GM12875 (cell line): ENCODE results near the gene TBCE.

Experiments
- H3K4me3 ChIP-seq: one replicate; pipeline ENCODE4 v1.5.1; 2011; ENCODE audit warnings: low read depth, low read length, control low read depth
- CTCF ChIP-seq: IDR thresholded peaks from 2 replicates; pipeline ENCODE4 v1.5.1; 2011; ENCODE audit warnings: low read depth, mild to moderate bottlenecking, control low read depth, inconsistent platforms, low read length, moderate library complexity, borderline replicate concordance; ENCODE audit not compliant: insufficient read depth

The TBCE gene

DNA sequence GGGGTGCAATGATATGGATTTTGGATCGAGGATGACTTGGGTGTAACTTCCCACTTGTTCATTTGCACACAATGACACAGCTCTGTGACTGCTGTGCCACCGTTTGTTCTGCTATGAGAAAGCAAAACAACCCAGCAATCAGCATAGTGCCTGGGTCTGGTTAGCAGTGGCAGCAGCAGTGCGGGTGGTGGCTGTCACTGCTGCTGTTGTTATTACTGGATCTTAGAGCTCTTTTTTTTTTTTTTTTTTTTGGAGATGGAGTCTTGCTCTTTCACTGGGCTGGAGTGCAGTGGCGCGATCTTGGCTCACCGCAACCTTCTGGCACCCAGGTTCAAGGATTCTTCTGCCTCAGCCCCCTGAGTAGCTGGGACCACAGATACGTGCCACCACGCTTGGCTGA, 56.9 kb downstream of the TBCE start:
- H3K4me3 ChIP-seq = no peak overlapping the region
- no peak for TF ChIP-seq CTCF

DNA sequence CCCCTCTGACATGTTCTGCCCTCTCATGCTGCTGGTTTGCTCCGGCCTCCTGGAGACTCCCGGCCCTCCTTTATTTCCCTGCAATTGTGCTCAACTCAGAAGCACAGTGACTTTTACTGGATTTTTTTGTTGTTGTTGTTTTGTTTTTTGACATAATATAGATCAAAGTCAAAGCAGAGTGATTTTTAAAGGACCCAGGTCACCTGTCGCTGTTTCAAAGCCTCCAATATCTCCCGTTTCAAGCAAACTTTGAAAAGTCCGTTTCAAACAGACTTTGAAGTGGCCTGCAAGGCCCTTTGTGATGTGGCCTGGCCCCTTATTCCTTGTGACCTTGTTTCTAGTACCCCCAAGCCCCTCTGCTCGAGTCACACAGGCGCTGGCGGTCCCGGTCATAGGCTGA, 58.1 kb downstream of the TBCE start:
- no peak for TF ChIP-seq CTCF
- no peak overlapping the region for H3K4me3 ChIP-seq

- no peak overlapping the region for H3K4me3 ChIP-seq
- TF ChIP-seq CTCF = no peak
These were observed 58.9 kb downstream of the TBCE start for GRCh38 chr1:235426143-235426542.

DNA sequence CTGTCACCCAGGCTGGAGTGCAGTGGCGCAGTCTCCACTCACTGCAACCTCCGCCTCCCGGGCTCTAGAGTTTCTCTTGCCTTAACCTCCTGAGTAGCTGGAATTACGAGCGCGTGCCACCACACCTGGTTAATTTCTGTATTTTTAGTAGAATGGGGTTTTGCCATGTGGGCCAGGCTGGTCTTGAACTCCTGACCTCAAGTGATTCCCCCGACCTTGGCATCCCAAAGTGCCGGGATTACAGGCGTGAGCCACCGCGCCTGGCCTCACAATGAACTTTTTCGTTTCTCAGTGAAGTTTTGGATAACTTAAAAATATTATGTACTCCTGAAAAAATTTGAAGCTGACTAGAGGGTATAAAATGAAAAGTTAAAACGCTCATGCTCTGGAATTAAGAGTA, 59.5 kb downstream of the TBCE start:
- no peak for TF ChIP-seq CTCF
- H3K4me3 ChIP-seq = no peak overlapping the region

- no peak overlapping the region for H3K4me3 ChIP-seq
- TF ChIP-seq CTCF = no peak
These were observed 60.2 kb downstream of the TBCE start for GRCh38 chr1:235427447-235427846.

- H3K4me3 ChIP-seq = no peak overlapping the region
- TF ChIP-seq CTCF = no peak
These were observed 61.9 kb downstream of the TBCE start for GRCh38 chr1:235429143-235429542.

- no peak overlapping the region for H3K4me3 ChIP-seq
- TF ChIP-seq CTCF = no peak
These were observed 63.8 kb downstream of the TBCE start for GRCh38 chr1:235430991-235431390.
